Measurements from ENCODE around the gene EHD3. TPM values are rescaled to one million over a fixed set of nuclear protein-coding genes. Genes with fewer than 3 reads are reported as not detected.

Gene EHD3
- total RNA-seq, 1 donor from 2014 or later: 29.7 TPM

GRCh38 chr2:31246184-31246852, 12.4 kb downstream of the EHD3 start:
- intact Hi-C loops (cut with micrococcal nuclease): no loop called here
- TF ChIP-seq CTCF (IDR thresholded peaks at IDR 0.05; ENCODE audit: borderline replicate concordance): no peak
- peaks cover 18% of the 10 kb centered on the region for H3K4me1 ChIP-seq
- no peak for DNase-seq
- peaks cover 37% of the 10 kb centered on the region for H3K36me3 ChIP-seq
- no peak overlapping the region for H3K4me3 ChIP-seq
- no peaks in the 10 kb centered on the region for H3K27me3 ChIP-seq (ENCODE audit: low read depth)
- no peaks in the 10 kb centered on the region for H3K9me3 ChIP-seq (replicated peaks)
- H3K27ac ChIP-seq (replicated peaks): no peak overlapping the region

GRCh38 chr2:31247711-31248110, 13.8 kb downstream of the EHD3 start:
- Histone ChIP-seq H3K27me3 (ENCODE audit: low read depth) (no peaks in the 10 kb centered on the region), H3K4me1 (peaks cover 18% of the 10 kb centered on the region), H3K36me3 (peaks cover 37% of the 10 kb centered on the region), H3K9me3 (replicated peaks) (no peaks in the 10 kb centered on the region), H3K27ac (replicated peaks) (no peak overlapping the region), H3K4me3 (no peak overlapping the region)
- no peak for DNase-seq
- intact Hi-C loops (cut with micrococcal nuclease): no loop called here
- no peak for TF ChIP-seq CTCF (IDR thresholded peaks at IDR 0.05; ENCODE audit: borderline replicate concordance)

- H3K9me3 ChIP-seq (replicated peaks): no peaks in the 10 kb centered on the region
- DNase-seq: no peak
- peaks cover 18% of the 10 kb centered on the region for H3K4me1 ChIP-seq
- peaks cover 37% of the 10 kb centered on the region for H3K36me3 ChIP-seq
- intact Hi-C loops (cut with micrococcal nuclease): no loop called here
- TF ChIP-seq CTCF (IDR thresholded peaks at IDR 0.05; ENCODE audit: borderline replicate concordance): no peak
- H3K4me3 ChIP-seq: no peak overlapping the region
- H3K27ac ChIP-seq (replicated peaks): no peak overlapping the region
- H3K27me3 ChIP-seq (ENCODE audit: low read depth): no peaks in the 10 kb centered on the region
Observed at GRCh38 chr2:31248139-31248538, 14.2 kb downstream of the EHD3 start.

- Histone ChIP-seq H3K36me3 (peaks cover 35% of the 10 kb centered on the region), H3K27ac (replicated peaks) (no peak overlapping the region), H3K27me3 (ENCODE audit: low read depth) (no peaks in the 10 kb centered on the region), H3K4me1 (peaks cover 22% of the 10 kb centered on the region), H3K9me3 (replicated peaks) (no peaks in the 10 kb centered on the region), H3K4me3 (no peak overlapping the region)
- no peak for TF ChIP-seq CTCF (IDR thresholded peaks at IDR 0.05; ENCODE audit: borderline replicate concordance)
- no peak for DNase-seq
- intact Hi-C loops (cut with micrococcal nuclease): no loop called here
Observed at GRCh38 chr2:31249009-31249690, 15.2 kb downstream of the EHD3 start.

- no peaks in the 10 kb centered on the region for H3K27me3 ChIP-seq (ENCODE audit: low read depth)
- H3K27ac ChIP-seq (replicated peaks): peak overlapping the region; percentile 62
- H3K9me3 ChIP-seq (replicated peaks): no peaks in the 10 kb centered on the region
- H3K4me3 ChIP-seq: no peak overlapping the region
- H3K4me1 ChIP-seq: peaks cover 22% of the 10 kb centered on the region
- no peak for TF ChIP-seq CTCF (IDR thresholded peaks at IDR 0.05; ENCODE audit: borderline replicate concordance)
- intact Hi-C loops (cut with micrococcal nuclease): no loop called here
- no peak for DNase-seq
- H3K36me3 ChIP-seq: peaks cover 38% of the 10 kb centered on the region
Observed at GRCh38 chr2:31251018-31251417, 17.1 kb downstream of the EHD3 start.
